Measurements from ENCODE around the gene NAT9. TPM values are rescaled to one million over a fixed set of nuclear protein-coding genes. Genes with fewer than 3 reads are reported as not detected.
A peak's percentile ranks its signal among the peaks of the same experiment; 100 is the strongest.

NAT9 gene
- total RNA-seq, 1 donor from 2014 or later, result 59.6 TPM

DNA sequence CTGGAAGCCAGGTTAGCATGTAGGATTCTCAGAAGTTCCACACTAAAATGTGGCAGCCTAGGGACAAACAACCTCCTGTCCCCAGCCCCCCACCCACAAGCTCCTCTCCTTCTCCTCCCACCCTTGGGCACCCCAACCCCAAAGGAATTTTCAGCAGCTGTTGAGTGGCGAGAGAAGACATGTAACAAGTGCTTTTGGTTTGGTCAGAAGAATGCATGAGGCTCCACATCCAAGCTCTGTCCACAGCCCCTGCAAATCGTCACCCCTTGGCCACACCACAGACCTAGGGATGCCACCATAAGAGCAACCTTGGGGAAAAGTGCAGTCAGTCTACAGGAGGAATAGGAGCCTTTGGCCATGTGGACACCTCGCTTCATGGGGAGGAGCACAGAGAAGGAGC is 51.0 kb downstream of the NAT9 start:
- no peak for DNase-seq (ENCODE audit: low spot score, unreplicated experiment)
- no peaks in the 10 kb centered on the region for H3K9me3 Mint-ChIP-seq (ENCODE audit: low read depth)
- H3K27me3 Mint-ChIP-seq, result peaks cover 8% of the 10 kb centered on the region
- TF ChIP-seq, protein P1, sequence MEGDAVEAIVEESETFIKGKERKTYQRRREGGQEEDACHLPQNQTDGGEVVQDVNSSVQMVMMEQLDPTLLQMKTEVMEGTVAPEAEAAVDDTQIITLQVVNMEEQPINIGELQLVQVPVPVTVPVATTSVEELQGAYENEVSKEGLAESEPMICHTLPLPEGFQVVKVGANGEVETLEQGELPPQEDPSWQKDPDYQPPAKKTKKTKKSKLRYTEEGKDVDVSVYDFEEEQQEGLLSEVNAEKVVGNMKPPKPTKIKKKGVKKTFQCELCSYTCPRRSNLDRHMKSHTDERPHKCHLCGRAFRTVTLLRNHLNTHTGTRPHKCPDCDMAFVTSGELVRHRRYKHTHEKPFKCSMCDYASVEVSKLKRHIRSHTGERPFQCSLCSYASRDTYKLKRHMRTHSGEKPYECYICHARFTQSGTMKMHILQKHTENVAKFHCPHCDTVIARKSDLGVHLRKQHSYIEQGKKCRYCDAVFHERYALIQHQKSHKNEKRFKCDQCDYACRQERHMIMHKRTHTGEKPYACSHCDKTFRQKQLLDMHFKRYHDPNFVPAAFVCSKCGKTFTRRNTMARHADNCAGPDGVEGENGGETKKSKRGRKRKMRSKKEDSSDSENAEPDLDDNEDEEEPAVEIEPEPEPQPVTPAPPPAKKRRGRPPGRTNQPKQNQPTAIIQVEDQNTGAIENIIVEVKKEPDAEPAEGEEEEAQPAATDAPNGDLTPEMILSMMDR (IDR thresholded peaks at IDR 0.05; ENCODE audit: unreplicated experiment), result no peak
- peaks cover 3% of the 10 kb centered on the region for H3K4me1 Mint-ChIP-seq (ENCODE audit: low read depth)
- no peak overlapping the region for H3K4me3 Mint-ChIP-seq (ENCODE audit: low read depth)
- H3K36me3 Mint-ChIP-seq (ENCODE audit: insufficient read depth), result no peaks in the 10 kb centered on the region
- no peak overlapping the region for H3K27ac Mint-ChIP-seq

DNA sequence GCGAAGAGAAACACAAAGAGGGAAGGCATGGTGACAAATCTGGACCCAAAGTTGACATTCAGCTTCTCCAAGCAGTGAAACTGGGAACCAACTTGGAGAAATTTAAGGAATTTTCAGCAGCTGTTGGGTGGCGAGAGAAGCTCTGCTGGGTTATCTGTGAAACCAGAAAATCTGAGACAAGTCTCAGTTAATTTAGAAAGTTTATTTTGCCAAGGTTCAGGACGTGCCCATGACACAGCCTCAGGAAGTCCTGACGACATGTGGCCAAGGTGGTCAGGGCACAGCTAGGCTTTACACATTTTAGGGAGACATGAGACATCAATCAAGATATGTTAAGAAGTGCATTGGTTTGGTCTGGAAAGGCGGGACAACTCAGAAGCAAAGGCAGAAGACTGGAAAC is 52.3 kb downstream of the NAT9 start:
- Mint-ChIP-seq H3K36me3 (ENCODE audit: insufficient read depth) (no peaks in the 10 kb centered on the region), H3K4me1 (ENCODE audit: low read depth) (peaks cover 4% of the 10 kb centered on the region)

DNA sequence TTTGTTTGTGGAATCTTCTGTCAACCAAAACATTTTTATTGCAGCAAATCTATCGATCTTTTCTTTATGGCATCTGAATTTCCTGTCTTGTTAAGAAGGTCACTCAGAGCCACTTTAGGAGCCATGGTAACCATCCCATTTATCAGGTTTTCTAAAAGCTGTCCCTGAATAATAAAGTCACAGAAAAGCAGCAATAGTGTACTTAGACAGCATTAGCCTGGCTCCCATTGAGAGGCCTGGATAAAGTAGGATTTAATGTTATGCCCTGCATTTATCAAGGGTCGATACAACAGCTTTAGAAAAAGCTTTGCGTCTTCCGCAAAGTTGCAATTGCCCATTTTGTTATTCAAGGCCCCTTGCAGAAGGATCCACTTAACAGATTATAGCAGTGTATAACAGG is 53.4 kb downstream of the NAT9 start:
- H3K27me3 Mint-ChIP-seq, result peaks cover 12% of the 10 kb centered on the region
- no peak for DNase-seq (ENCODE audit: low spot score, unreplicated experiment)
- TF ChIP-seq, protein P1 (IDR thresholded peaks at IDR 0.05; ENCODE audit: unreplicated experiment), result no peak
- H3K36me3 Mint-ChIP-seq (ENCODE audit: insufficient read depth), result no peaks in the 10 kb centered on the region
- H3K4me1 Mint-ChIP-seq (ENCODE audit: low read depth), result peaks cover 4% of the 10 kb centered on the region
- H3K27ac Mint-ChIP-seq, result no peak overlapping the region
- H3K4me3 Mint-ChIP-seq (ENCODE audit: low read depth), result no peak overlapping the region
- H3K9me3 Mint-ChIP-seq (ENCODE audit: low read depth), result no peaks in the 10 kb centered on the region

More for the DNA sequence above, 52.3 kb downstream of the NAT9 start:
- Mint-ChIP-seq H3K27me3 (peaks cover 9% of the 10 kb centered on the region), H3K9me3 (ENCODE audit: low read depth) (no peaks in the 10 kb centered on the region), H3K27ac (no peak overlapping the region), H3K4me3 (ENCODE audit: low read depth) (no peak overlapping the region)
- TF ChIP-seq, protein P1 (IDR thresholded peaks at IDR 0.05; ENCODE audit: unreplicated experiment), result no peak
- DNase-seq (ENCODE audit: low spot score, unreplicated experiment), result no peak

Small RNA genes within 50 kb of the gene (microRNA-seq; reads per million reads assigned to microRNA genes)
- gene MIR3615 (ENCODE audit: borderline number of aligned reads, unreplicated experiment), result 203 reads per million, percentile 64 among the genes with 10 or more reads in this experiment

Other genes with a start within 250 kb of the NAT9 start
- not detected in 2 replicates for gene CD300LB, start 244.9 kb downstream of the NAT9 start, total RNA-seq
- gene CD300C, start 230.2 kb downstream of the NAT9 start, total RNA-seq, result not detected in 2 replicates
- gene CD300H, start 208.8 kb downstream of the NAT9 start, total RNA-seq, result not detected in 2 replicates
- gene CD300LD, start 184.1 kb downstream of the NAT9 start, total RNA-seq, result not detected in 2 replicates
- gene CD300E, start 152.6 kb downstream of the NAT9 start, total RNA-seq, result not detected in 2 replicates
- not detected in 2 replicates for gene CD300LF, start 63.4 kb downstream of the NAT9 start, total RNA-seq
- 3.2 TPM in 2 replicates for gene RAB37, start 39.1 kb downstream of the NAT9 start, total RNA-seq
- gene NHERF1, start 27.7 kb downstream of the NAT9 start, total RNA-seq, result 135 and 143 TPM in 2 replicates
- 0.57 and 0.84 TPM in 2 replicates for gene GRIN2C, start 83.5 kb upstream of the NAT9 start, total RNA-seq
- gene FDXR, start 96.6 kb upstream of the NAT9 start, total RNA-seq, result 16.9 and 18.2 TPM in 2 replicates
- 0.14 and 0.42 TPM in 2 replicates for gene FADS6, start 117.3 kb upstream of the NAT9 start, total RNA-seq
- 0.18 and 0.19 TPM in 2 replicates for gene USH1G, start 146.9 kb upstream of the NAT9 start, total RNA-seq
- not detected in 2 replicates for gene OTOP2, start 147.9 kb upstream of the NAT9 start, total RNA-seq
- gene OTOP3, start 159.6 kb upstream of the NAT9 start, total RNA-seq, result 0.57 and 0.67 TPM in 2 replicates
- gene HID1, start 196.4 kb upstream of the NAT9 start, total RNA-seq, result 94.2 and 101 TPM in 2 replicates
- 17.2 and 17.8 TPM in 2 replicates for gene CDR2L, start 211.3 kb upstream of the NAT9 start, total RNA-seq
- 26.5 and 26.8 TPM in 2 replicates for gene MRPL58, start 236.3 kb upstream of the NAT9 start, total RNA-seq